Measurements from ENCODE around the gene MTHFR. TPM values are rescaled to one million over a fixed set of nuclear protein-coding genes. Genes with fewer than 3 reads are reported as not detected.

The MTHFR gene
- total and polyA plus RNA-seq, 4 donors, result 5.5 to 29.0 (median 18.3) TPM

GRCh38 chr1:11825131-11825530, 19.4 kb upstream of the MTHFR start:
- H3K4me1 ChIP-seq (ENCODE audit: control insufficient read depth in 4 of 4, insufficient read depth in 4 of 4, low read length in 3 of 4), result no peaks in the 10 kb centered on the region
- no peak for TF ChIP-seq ATF3 (IDR thresholded peaks at IDR 0.05)
- no peak for TF ChIP-seq FOXA1 (IDR thresholded peaks at IDR 0.05)
- TF ChIP-seq, protein P1, sequence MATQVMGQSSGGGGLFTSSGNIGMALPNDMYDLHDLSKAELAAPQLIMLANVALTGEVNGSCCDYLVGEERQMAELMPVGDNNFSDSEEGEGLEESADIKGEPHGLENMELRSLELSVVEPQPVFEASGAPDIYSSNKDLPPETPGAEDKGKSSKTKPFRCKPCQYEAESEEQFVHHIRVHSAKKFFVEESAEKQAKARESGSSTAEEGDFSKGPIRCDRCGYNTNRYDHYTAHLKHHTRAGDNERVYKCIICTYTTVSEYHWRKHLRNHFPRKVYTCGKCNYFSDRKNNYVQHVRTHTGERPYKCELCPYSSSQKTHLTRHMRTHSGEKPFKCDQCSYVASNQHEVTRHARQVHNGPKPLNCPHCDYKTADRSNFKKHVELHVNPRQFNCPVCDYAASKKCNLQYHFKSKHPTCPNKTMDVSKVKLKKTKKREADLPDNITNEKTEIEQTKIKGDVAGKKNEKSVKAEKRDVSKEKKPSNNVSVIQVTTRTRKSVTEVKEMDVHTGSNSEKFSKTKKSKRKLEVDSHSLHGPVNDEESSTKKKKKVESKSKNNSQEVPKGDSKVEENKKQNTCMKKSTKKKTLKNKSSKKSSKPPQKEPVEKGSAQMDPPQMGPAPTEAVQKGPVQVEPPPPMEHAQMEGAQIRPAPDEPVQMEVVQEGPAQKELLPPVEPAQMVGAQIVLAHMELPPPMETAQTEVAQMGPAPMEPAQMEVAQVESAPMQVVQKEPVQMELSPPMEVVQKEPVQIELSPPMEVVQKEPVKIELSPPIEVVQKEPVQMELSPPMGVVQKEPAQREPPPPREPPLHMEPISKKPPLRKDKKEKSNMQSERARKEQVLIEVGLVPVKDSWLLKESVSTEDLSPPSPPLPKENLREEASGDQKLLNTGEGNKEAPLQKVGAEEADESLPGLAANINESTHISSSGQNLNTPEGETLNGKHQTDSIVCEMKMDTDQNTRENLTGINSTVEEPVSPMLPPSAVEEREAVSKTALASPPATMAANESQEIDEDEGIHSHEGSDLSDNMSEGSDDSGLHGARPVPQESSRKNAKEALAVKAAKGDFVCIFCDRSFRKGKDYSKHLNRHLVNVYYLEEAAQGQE (IDR thresholded peaks at IDR 0.05), result no peak
- no peak for TF ChIP-seq NR2F2 (IDR thresholded peaks at IDR 0.05)
- no peak for DNase-seq (ENCODE audit: low spot score)
- 95% methylated on average over 7 of the region's 7 CpGs for WGBS
- H3K27ac ChIP-seq (ENCODE audit: low read depth in 1 of 2, low read length in 2 of 2), result no peak overlapping the region
- no peaks in the 10 kb centered on the region for H3K27me3 ChIP-seq (ENCODE audit: control insufficient read depth in 4 of 4, insufficient read depth in 4 of 4, low read length in 3 of 4)
- no peak overlapping the region for H3K4me3 ChIP-seq (ENCODE audit: low read depth in 1 of 3, low read length in 3 of 3)
- H3K9ac ChIP-seq (ENCODE audit: low read depth in 1 of 2, low read length in 2 of 2), result no peak overlapping the region
- H3K9me3 ChIP-seq (ENCODE audit: control insufficient read depth in 4 of 4, low read length in 3 of 4), result no peaks in the 10 kb centered on the region
- peaks cover 26 to 72% (median 44%) of the 10 kb centered on the region in 4 donors for H3K36me3 ChIP-seq (ENCODE audit: control insufficient read depth in 4 of 4, insufficient read depth in 3 of 4, low read depth in 1 of 4, low read length in 3 of 4)

DNA sequence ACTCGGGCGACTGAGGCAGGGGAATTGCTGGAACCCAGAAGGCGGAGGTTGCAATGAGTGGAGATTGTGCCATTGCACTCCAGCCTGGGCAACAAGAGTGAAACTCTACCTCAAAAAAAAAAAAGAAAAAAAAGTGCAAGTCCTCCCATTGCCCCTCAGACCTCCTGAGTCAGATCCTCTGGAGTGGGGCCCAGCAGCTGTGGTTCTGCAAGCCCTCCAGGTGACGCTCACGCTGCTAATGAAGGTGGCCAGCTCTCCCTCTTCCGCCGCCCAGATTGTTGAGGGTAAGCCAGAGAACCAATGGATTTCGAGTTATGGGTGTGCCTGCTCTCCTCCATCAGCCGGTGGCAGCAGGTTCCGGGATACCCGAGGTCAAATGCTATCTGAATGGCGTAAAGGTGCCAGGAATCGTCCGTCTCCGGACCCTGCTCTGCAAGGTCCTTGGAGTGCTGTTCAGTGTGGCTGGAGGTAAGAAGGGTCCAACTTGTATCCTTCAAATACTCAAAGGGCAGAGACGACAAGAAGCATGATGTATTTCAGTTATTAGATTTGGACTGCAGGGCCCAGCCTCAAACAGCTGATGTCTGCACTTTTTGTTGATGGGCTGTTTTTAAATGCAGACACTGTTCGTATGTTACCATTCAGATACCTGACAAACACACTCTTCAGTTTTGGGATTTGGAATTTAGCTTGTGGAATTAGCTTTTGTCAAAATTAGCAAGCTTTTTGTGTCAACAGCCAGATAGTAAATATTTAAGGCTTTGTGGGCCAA, 17.8 kb upstream of the MTHFR start:
- WGBS, result 90% methylated on average over 17 of the region's 17 CpGs
- DNase-seq (ENCODE audit: low spot score), result no peak
- Histone ChIP-seq H3K4me1 (ENCODE audit: control insufficient read depth in 4 of 4, insufficient read depth in 4 of 4, low read length in 3 of 4) (no peaks in the 10 kb centered on the region), H3K27ac (ENCODE audit: low read depth in 1 of 2, low read length in 2 of 2) (no peak overlapping the region), H3K9me3 (ENCODE audit: control insufficient read depth in 4 of 4, low read length in 3 of 4) (no peaks in the 10 kb centered on the region), H3K9ac (ENCODE audit: low read depth in 1 of 2, low read length in 2 of 2) (no peak overlapping the region), H3K27me3 (ENCODE audit: control insufficient read depth in 4 of 4, insufficient read depth in 4 of 4, low read length in 3 of 4) (no peaks in the 10 kb centered on the region), H3K4me3 (ENCODE audit: low read depth in 1 of 3, low read length in 3 of 3) (no peak overlapping the region), H3K36me3 (ENCODE audit: control insufficient read depth in 4 of 4, insufficient read depth in 3 of 4, low read depth in 1 of 4, low read length in 3 of 4) (peaks cover 19 to 67% (median 43%) of the 10 kb centered on the region in 4 donors)
- no peak for TF ChIP-seq FOXA1 (IDR thresholded peaks at IDR 0.05)
- no peak for TF ChIP-seq SP1 (IDR thresholded peaks at IDR 0.05)
- TF ChIP-seq GABPA (IDR thresholded peaks at IDR 0.05 in 1 of 2, conservative IDR thresholded peaks at IDR 0.05 in 1 of 2), result no peak
- TF ChIP-seq, protein P2, sequence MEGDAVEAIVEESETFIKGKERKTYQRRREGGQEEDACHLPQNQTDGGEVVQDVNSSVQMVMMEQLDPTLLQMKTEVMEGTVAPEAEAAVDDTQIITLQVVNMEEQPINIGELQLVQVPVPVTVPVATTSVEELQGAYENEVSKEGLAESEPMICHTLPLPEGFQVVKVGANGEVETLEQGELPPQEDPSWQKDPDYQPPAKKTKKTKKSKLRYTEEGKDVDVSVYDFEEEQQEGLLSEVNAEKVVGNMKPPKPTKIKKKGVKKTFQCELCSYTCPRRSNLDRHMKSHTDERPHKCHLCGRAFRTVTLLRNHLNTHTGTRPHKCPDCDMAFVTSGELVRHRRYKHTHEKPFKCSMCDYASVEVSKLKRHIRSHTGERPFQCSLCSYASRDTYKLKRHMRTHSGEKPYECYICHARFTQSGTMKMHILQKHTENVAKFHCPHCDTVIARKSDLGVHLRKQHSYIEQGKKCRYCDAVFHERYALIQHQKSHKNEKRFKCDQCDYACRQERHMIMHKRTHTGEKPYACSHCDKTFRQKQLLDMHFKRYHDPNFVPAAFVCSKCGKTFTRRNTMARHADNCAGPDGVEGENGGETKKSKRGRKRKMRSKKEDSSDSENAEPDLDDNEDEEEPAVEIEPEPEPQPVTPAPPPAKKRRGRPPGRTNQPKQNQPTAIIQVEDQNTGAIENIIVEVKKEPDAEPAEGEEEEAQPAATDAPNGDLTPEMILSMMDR (IDR thresholded peaks at IDR 0.05; ENCODE audit: low read depth, low read length, missing input control), result no peak
- no peak for TF ChIP-seq JUND (IDR thresholded peaks at IDR 0.05)
- TF ChIP-seq ATF3 (IDR thresholded peaks at IDR 0.05), result no peak
- TF ChIP-seq, protein P1 (IDR thresholded peaks at IDR 0.05), result no peak

Measured in liver (tissue), 9 donors.